Limb (tissue), 2 donors: Measurements from ENCODE around the gene HCAR3.
"Not testable (repeated sequence)": the region's sequence is repeated elsewhere in the genome, so short reads cannot be mapped to it uniquely, and the experiment has no call there.

ENCODE experiments used
- DNase-seq, 2 donors: peaks; one replicate each; pipeline ENCODE4 v3.0.0-alpha.2; 2016; ENCODE audit errors: extremely low spot score in 2 of 2

The HCAR3 gene

DNA sequence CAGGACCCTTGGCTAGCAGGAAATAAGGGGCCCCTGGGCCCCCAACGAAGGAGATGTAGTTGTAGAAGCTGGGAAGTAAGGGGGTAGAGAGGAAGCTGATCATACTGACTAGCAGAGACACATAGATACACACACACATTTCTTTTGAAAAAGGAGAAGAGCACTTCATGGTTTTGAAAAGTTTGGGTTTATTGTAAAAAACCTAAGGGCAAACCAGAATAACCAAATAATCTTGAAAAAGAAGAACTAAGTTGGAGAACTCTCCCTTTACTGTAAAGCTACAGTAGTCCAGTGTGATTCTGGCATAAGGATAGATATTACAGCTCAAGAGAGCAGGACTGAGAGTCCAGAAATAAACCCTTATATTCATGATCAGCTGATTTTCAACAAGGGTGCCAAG lies 5.8 kb upstream of the HCAR3 start:
- DNase-seq = no peak

DNA sequence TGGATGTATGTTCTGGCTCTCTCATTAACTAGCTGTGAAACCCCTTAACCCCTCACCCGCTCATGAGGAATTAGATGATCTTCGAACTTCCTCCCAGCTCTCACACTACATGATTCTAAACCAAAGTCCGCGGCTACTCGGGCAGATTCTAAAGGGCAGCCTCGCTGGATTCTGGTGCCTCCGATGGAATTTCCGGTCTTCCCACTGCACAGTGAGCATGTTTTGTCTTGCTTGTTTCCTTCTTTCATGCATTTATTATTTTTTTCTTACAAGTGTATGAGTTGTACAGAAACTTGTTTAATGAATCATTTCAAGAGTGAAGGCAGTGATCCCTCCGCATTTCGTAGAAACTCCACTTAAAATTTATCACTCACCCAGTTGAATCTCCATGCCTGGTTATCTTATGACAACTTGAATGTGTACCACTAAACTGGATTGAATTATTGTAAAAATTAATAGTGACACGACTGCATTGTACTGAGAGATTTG lies 4.5 kb upstream of the HCAR3 start:
- DNase-seq = no peak

GRCh38 chr12:122715211-122715610 lies 1.4 kb downstream of the HCAR3 start:
- not testable (repeated sequence) for DNase-seq

- not testable (repeated sequence) for DNase-seq
Measured at GRCh38 chr12:122713491-122714188, 3.0 kb downstream of the HCAR3 start.

- DNase-seq = not testable (repeated sequence)
Measured at GRCh38 chr12:122711266-122711665, 5.3 kb downstream of the HCAR3 start.

- not testable (repeated sequence) for DNase-seq
Measured at GRCh38 chr12:122710341-122710740, 6.3 kb downstream of the HCAR3 start.

GRCh38 chr12:122709287-122709686 lies 7.3 kb downstream of the HCAR3 start:
- not testable (repeated sequence) for DNase-seq

DNA sequence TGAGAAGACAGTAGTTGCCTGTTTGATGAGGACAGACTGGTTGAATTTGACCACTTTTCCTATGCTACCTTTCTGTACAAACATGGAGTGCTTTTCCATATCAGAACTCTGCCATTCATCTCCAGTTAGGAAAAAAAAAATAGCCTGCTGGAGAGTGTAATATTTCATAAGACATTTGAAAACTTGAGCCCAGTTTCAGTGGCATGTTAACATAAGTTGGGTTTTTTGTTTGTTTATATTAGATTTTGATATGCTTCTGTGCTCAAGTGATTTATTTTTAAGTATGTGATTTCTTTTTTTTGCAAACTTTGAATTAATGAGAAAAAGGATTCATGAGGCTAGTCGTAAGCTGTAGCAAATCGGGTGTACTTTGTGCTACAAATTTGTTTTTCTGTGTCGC lies 12.8 kb downstream of the HCAR3 start:
- DNase-seq = not testable (repeated sequence)

- not testable (repeated sequence) for DNase-seq
Measured at GRCh38 chr12:122702890-122703611, 13.6 kb downstream of the HCAR3 start, which contains the start of gene HCAR2. HCAR2 (minus strand) TSS chr12:122703357; CDS start chr12:122703283, 74 bp downstream.

DNA sequence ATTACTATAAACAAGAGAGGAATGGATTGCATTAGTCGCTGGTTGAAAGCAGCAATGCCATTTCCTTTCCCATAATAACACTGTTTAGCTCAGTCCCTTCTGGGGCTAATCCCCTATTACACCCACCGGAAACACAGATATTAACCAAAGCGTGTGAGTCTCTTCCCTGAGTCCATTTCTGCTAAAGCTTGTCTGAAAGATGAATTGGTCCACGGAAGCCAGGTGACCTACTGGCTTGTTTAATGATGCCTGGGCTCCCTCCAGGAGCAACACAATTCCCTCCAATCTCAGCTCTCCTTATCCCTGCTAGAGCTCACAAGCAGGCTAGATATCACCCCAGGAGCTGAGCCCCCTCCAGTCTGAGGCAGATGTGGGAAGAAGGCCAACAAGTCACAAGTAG lies 15.1 kb downstream of the HCAR3 start:
- peak in 1 of 2 donors; percentile 31 for DNase-seq

- not testable (repeated sequence) for DNase-seq
Measured at GRCh38 chr12:122700038-122700710, 16.4 kb downstream of the HCAR3 start.

- DNase-seq = not testable (repeated sequence)
Measured at GRCh38 chr12:122696922-122697321, 19.7 kb downstream of the HCAR3 start.

GRCh38 chr12:122691566-122691965 lies 25.0 kb downstream of the HCAR3 start:
- DNase-seq = no peak

- no peak for DNase-seq
Measured at GRCh38 chr12:122688291-122688690, 28.3 kb downstream of the HCAR3 start.

- DNase-seq = no peak
Measured at GRCh38 chr12:122687086-122687485, 29.5 kb downstream of the HCAR3 start.

DNA sequence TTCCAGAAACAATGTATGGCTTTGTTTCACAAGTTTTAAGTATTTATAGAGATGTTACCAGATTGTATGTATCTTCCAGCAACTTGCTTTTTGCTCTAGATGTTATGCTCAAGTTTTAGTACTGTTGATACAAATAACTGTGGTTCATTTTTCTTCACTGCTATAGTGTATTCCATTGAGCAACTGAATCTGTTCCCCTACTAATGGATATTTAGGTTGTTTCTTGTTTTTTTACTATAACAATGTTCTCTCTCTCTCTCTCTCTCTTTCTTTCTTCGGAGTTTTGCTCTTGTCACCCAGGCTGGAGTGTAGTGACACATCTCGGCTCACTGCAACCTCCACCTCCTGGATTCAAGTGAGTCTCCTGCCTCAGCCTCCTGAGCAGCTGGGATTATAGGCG lies 30.1 kb downstream of the HCAR3 start:
- no peak for DNase-seq

GRCh38 chr12:122684297-122684813 lies 32.3 kb downstream of the HCAR3 start:
- DNase-seq = no peak

- no peak for DNase-seq
Measured at GRCh38 chr12:122681814-122682213, 34.8 kb downstream of the HCAR3 start.

DNA sequence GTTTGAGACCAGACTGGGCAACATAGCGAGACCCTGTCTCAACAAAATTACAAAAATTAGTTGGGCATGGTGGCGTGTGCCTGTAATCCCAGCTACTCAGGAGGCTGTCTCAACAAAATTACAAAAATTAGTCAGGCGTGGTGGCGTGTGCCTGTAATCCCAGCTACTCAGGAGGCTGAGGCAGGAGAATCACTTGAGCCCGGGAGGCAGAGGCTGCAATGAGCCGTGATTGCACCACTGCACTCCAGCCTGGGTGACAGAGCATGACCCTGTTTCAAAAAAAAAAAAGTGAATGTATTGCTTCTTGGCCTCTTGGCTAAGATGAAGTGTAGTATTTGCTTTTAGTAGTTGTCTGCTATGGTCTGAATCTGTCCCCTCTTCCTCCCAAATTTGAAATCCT lies 35.6 kb downstream of the HCAR3 start:
- not testable (repeated sequence) for DNase-seq

- not testable (repeated sequence) for DNase-seq
Measured at GRCh38 chr12:122676781-122677180, 39.8 kb downstream of the HCAR3 start.

DNA sequence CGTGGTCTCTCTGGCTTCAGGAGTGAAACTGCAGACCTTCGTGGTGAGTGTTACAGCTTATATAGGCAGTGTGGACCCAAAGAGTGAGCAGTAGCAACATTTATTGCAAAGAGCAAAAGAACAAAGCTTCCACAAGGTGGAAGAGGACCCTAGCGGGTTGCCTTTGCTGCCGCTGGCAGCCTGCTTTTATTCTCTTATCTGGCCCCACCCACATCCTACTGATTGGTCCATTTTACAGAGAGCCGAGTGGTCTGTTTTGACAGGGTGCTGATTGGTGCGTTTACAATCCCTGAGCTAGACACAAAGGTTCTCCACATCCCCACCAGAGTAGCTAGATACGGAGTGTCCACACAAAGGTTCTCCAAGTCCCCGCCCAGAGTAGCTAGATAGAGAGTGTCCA lies 40.6 kb downstream of the HCAR3 start:
- not testable (repeated sequence) for DNase-seq

DNA sequence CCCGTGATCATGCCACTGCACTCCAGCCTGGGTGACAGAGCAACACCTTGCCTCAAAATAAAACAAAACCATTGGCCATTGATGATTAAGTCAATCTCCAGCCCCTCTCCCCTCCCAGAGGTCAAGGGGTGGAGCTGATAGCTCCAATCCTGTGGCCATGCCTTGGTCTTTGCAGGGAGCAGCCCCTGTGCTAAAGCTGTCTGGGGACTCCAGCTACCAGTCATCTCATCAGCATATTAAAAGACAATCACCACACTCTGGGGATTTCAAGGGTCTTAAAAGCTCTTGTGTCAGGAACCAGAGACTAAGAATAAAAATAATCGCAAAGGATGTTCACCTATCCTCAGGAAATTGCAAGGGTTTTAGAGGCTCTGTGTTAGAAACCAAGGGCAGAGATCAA lies 44.1 kb downstream of the HCAR3 start:
- no peak for DNase-seq
